Fibroblast of lung (primary cell): ENCODE results near the gene KCTD15. TPM values are rescaled to one million over a fixed set of nuclear protein-coding genes. Genes with fewer than 3 reads are reported as not detected.

Experiments
- DNase-seq, 2 donors: peaks; one replicate each; pipeline versions ENCODE4 v3.0.0 to v3.0.0-alpha.2; 2010; ENCODE audit warnings: low read depth in 2 of 2
- H2AFZ ChIP-seq: 2 replicates; pipeline ENCODE4 v1.5.1; 2012; ENCODE audit warnings: low read length, control low read depth, inconsistent platforms
- H3K27ac ChIP-seq: 2 replicates; pipeline ENCODE4 v1.5.1; 2011; ENCODE audit warnings: low read length, control low read depth; ENCODE audit not compliant: insufficient read depth
- H3K27me3 ChIP-seq: 2 replicates; pipeline ENCODE4 v1.5.1; 2011; ENCODE audit warnings: mild to moderate bottlenecking, low read length; ENCODE audit not compliant: control insufficient read depth, insufficient read depth
- H3K36me3 ChIP-seq: 2 replicates; pipeline ENCODE4 v1.5.1; 2011; ENCODE audit warnings: low read length; ENCODE audit not compliant: control insufficient read depth, insufficient read depth
- H3K4me1 ChIP-seq: 2 replicates; pipeline ENCODE4 v1.5.1; 2011; ENCODE audit warnings: low read length; ENCODE audit not compliant: control insufficient read depth, insufficient read depth; ENCODE audit errors: extremely low read depth
- H3K4me2 ChIP-seq: 2 replicates; pipeline ENCODE4 v1.5.1; 2011; ENCODE audit warnings: low read length, control low read depth; ENCODE audit not compliant: insufficient read depth; ENCODE audit errors: extremely low read depth
- H3K4me3 ChIP-seq, 4 experiments: fragments of 200-600 bp in 1 of 4; sonication (generic) in 1 of 4; replicated peaks in 1 of 4; 2 replicates each; pipeline ENCODE4 v1.5.1; 2011 to 2016; ENCODE audit warnings: low read length in 4 of 4, low read depth in 3 of 4, mild to moderate bottlenecking in 3 of 4, control low read depth in 2 of 4, inconsistent platforms in 1 of 4, mixed read lengths in 1 of 4; ENCODE audit not compliant: insufficient read depth in 1 of 4; ENCODE audit errors: control extremely low read depth in 1 of 4
- H3K79me2 ChIP-seq: 2 replicates; pipeline ENCODE4 v1.5.1; 2012; ENCODE audit warnings: mild to moderate bottlenecking, low read length, inconsistent platforms; ENCODE audit not compliant: control insufficient read depth, insufficient read depth
- H3K9ac ChIP-seq: 2 replicates; pipeline ENCODE4 v1.5.1; 2011; ENCODE audit warnings: mild to moderate bottlenecking, low read length, control low read depth; ENCODE audit not compliant: insufficient read depth
- H3K9me3 ChIP-seq: 2 replicates; pipeline ENCODE4 v1.5.1; 2012; ENCODE audit warnings: low read depth, low read length; ENCODE audit not compliant: control insufficient read depth, insufficient read depth
- H4K20me1 ChIP-seq: 2 replicates; pipeline ENCODE4 v1.5.1; 2011; ENCODE audit warnings: low read length; ENCODE audit not compliant: control insufficient read depth, insufficient read depth; ENCODE audit errors: extremely low read depth
- EZH2 ChIP-seq: IDR thresholded peaks from 2 replicates; pipeline ENCODE4 v1.5.1; 2012; ENCODE audit warnings: low read length, control low read depth, mild to moderate bottlenecking; ENCODE audit errors: missing control alignments
- polyA plus RNA-seq, 2 donors: library from polyadenylated mRNA; depleted of rRNA in 1 of 2; stranded (reverse) in 1 of 2; unstranded in 1 of 2; fragments of >200 nt; gene quantifications; 2 replicates each; pipeline ENCODE4 v1.2.1, GENCODE V29; 2011 to 2012; ENCODE audit warnings: missing spikeins in 1 of 2
- total RNA-seq: library from RNA; depleted of rRNA; stranded (reverse); fragments of >200 nt; gene quantifications from 2 replicates; pipeline ENCODE4 v1.2.1, GENCODE V29; 2014
- TF ChIP-seq, protein P1 (sequence below), 2 donors: IDR thresholded peaks in 1 of 2; conservative IDR thresholded peaks in 1 of 2; 1 replicate in 1 of 2; 2 replicates in 1 of 2; pipeline ENCODE4 v1.5.1; 2011 to 2012; ENCODE audit warnings: low read length in 2 of 2, control low read depth in 1 of 2, inconsistent platforms in 1 of 2, low read depth in 1 of 2, mild to moderate bottlenecking in 1 of 2

The KCTD15 gene
- total and polyA plus RNA-seq, 2 donors (not counting 1 experiment from before 2014, with no cell fraction given): 3.3 to 9.7 TPM

DNA sequence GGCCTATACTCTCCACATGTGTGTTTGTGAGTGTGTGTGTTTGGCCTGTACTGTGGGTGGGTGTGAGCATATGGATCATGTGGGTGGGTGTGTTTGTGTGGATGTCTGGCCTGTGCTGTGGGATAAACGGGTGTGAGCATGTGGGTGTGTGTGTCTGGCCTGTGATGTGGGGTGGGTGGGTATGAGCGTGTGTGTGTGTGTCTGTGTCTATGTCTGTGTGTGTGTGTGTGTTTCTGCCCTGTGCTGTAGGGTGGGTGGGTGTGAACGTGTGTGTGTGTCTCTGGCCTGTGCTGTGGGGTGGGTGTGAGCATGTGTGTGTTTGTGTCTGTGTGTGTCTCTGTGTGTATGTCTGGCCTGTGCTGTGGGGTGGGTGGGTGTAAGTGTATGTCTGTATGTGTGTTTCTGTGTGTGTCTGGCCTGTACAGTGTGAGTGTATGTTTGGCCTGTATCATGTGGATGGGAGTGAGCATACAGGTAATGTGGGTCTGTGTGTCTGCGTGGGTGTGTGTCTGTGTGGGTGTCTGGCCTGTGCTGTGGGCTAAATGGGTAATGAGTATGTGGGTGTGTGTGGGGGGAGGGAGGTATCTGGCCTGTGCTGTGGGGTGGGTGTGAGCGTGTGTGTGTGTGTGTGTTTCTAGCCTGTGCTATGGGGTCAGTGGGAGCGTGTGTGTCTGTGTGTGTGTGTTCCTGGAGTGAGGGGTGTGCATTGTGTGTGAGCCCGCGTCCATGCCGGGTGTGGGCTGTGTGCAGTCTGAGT lies 20.8 kb upstream of the KCTD15 start:
- Histone ChIP-seq H2AFZ (no peak overlapping the region), H3K9me3 (no peaks in the 10 kb centered on the region), H3K4me2 (no peak overlapping the region), H3K27me3 (peaks cover 10% of the 10 kb centered on the region), H4K20me1 (no peaks in the 10 kb centered on the region), H3K4me1 (no peaks in the 10 kb centered on the region), H3K27ac (no peak overlapping the region), H3K4me3 (no peak overlapping the region), H3K9ac (no peak overlapping the region), H3K36me3 (no peaks in the 10 kb centered on the region), H3K79me2 (no peaks in the 10 kb centered on the region)
- TF ChIP-seq, protein P1, sequence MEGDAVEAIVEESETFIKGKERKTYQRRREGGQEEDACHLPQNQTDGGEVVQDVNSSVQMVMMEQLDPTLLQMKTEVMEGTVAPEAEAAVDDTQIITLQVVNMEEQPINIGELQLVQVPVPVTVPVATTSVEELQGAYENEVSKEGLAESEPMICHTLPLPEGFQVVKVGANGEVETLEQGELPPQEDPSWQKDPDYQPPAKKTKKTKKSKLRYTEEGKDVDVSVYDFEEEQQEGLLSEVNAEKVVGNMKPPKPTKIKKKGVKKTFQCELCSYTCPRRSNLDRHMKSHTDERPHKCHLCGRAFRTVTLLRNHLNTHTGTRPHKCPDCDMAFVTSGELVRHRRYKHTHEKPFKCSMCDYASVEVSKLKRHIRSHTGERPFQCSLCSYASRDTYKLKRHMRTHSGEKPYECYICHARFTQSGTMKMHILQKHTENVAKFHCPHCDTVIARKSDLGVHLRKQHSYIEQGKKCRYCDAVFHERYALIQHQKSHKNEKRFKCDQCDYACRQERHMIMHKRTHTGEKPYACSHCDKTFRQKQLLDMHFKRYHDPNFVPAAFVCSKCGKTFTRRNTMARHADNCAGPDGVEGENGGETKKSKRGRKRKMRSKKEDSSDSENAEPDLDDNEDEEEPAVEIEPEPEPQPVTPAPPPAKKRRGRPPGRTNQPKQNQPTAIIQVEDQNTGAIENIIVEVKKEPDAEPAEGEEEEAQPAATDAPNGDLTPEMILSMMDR (conservative IDR thresholded peaks at IDR 0.05 in 1 of 2, IDR thresholded peaks at IDR 0.05 in 1 of 2; ENCODE audit: low read depth in 1 of 2, low read length in 2 of 2): no peak
- no peak for TF ChIP-seq EZH2
- DNase-seq: no peak

DNA sequence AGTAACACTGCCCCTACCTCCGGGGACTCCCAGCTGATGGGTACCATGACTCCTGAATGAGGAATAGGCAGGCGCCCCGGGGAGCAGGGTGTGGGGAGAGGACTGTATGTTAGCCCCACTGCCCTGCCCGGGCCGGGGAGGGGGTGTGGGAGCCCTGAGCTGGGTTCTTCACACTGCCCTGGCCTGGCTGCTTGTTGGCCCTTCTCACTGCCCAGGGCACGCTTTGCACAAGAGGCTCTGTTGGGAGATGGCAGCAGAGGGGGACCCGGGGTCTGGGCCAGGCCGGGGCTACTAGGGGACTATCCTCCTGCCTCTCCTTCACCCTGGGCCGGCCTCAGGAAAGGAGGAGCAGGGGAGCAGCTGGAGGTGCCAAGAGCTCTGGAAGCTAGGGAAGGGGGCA lies 19.3 kb upstream of the KCTD15 start:
- no peak for DNase-seq
- H3K27ac ChIP-seq: no peak overlapping the region
- no peaks in the 10 kb centered on the region for H3K36me3 ChIP-seq
- TF ChIP-seq EZH2: no peak
- TF ChIP-seq, protein P1 (conservative IDR thresholded peaks at IDR 0.05 in 1 of 2, IDR thresholded peaks at IDR 0.05 in 1 of 2; ENCODE audit: low read depth in 1 of 2, low read length in 2 of 2): no peak
- no peak overlapping the region for H3K4me2 ChIP-seq
- no peak overlapping the region for H3K9ac ChIP-seq
- H4K20me1 ChIP-seq: no peaks in the 10 kb centered on the region
- no peak overlapping the region for H2AFZ ChIP-seq
- H3K4me1 ChIP-seq: no peaks in the 10 kb centered on the region
- H3K27me3 ChIP-seq: peaks cover 10% of the 10 kb centered on the region
- no peaks in the 10 kb centered on the region for H3K79me2 ChIP-seq
- no peak overlapping the region for H3K4me3 ChIP-seq
- no peaks in the 10 kb centered on the region for H3K9me3 ChIP-seq

DNA sequence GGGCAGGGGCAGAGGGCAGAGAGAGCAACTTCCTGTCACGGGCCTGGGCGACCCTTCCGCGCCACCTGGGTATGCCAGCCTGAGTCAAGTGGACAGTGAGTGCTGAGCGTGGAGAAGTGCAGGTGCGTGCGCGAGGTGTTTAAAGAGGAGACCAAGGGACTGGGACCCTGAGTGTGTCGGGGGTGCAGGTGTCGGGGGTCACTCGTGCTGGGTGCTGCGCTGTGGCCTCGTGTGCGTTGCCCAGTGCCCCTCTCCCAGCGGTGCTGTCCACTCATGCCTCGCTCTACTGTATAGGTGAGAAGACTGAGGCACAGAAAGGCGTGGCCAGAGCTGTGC lies 18.9 kb upstream of the KCTD15 start:
- no peak overlapping the region for H2AFZ ChIP-seq
- H4K20me1 ChIP-seq: no peaks in the 10 kb centered on the region
- H3K4me3 ChIP-seq: no peak overlapping the region
- no peak for DNase-seq
- H3K4me2 ChIP-seq: no peak overlapping the region
- H3K9ac ChIP-seq: no peak overlapping the region
- peaks cover 10% of the 10 kb centered on the region for H3K27me3 ChIP-seq
- no peak for TF ChIP-seq EZH2
- TF ChIP-seq, protein P1 (conservative IDR thresholded peaks at IDR 0.05 in 1 of 2, IDR thresholded peaks at IDR 0.05 in 1 of 2; ENCODE audit: low read depth in 1 of 2, low read length in 2 of 2): no peak
- H3K36me3 ChIP-seq: no peaks in the 10 kb centered on the region
- H3K4me1 ChIP-seq: no peaks in the 10 kb centered on the region
- no peak overlapping the region for H3K27ac ChIP-seq
- H3K79me2 ChIP-seq: no peaks in the 10 kb centered on the region
- H3K9me3 ChIP-seq: no peaks in the 10 kb centered on the region
